GM21423 (cell line): ENCODE data around the gene RASGEF1C.

Experiments used
- ATAC-seq: cut with Tn5 transposase; IDR thresholded peaks from one replicate; pipeline ENCODE4 v1.9.1; 2021; ENCODE audit warnings: mild to moderate bottlenecking, moderate library complexity; ENCODE audit not compliant: unreplicated experiment

RASGEF1C gene

DNA sequence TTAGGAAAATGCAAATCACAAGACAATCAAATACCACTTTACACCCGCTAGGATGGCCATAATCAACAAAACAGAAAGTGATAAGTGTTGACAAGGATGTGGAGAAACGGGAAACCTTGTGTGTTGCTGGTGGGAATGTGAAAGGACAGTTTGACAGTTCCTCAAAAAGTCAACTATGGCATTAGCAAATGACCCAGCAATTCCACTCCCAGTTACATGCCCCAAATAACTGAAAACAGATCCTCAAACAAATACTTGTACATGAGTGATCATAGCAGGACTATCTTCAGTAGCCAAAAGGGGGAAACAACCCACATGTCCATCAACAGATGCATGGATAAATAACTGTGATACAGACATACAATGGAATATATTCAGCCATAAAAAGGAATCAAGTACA, 21.2 kb downstream of the RASGEF1C start:
- no peak for ATAC-seq

DNA sequence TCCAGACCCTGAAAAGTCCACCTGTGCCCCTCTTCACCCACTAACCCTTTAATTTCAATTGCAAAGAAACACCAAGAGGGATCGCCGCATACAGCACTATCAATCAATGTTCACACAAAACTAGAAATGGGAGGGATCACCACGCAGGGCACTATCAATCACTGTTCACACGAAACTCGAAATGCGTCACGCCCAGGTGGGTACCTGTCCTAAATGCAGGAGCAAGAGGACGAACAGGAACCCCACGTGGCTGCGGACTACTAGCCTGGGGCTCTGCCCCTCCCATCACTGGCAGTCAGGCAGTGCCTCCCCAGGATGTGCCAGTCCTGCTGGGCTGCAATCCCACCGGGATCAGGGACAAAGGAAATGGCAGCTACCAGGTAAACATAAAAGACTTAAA, 28.2 kb downstream of the RASGEF1C start:
- ATAC-seq: no peak

DNA sequence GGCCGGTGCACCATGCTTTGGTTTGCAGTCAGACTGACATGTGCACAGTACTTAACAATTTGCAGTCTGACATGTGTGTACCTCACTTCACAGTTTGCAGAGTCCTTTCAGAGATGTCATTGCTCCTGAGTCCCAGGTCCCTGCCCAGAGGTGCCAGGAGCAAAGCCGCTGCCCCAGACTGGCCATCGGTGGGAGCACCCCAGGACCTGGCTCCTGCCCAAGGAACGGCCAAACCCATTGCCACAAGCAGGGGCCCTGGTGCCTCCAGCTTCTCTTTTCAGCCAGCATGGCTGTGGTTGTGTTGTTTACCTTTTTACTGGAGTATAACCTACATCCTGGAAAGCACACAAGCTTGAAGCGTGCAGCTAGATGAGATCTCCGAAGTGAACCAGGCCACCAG, 28.6 kb downstream of the RASGEF1C start:
- no peak for ATAC-seq

DNA sequence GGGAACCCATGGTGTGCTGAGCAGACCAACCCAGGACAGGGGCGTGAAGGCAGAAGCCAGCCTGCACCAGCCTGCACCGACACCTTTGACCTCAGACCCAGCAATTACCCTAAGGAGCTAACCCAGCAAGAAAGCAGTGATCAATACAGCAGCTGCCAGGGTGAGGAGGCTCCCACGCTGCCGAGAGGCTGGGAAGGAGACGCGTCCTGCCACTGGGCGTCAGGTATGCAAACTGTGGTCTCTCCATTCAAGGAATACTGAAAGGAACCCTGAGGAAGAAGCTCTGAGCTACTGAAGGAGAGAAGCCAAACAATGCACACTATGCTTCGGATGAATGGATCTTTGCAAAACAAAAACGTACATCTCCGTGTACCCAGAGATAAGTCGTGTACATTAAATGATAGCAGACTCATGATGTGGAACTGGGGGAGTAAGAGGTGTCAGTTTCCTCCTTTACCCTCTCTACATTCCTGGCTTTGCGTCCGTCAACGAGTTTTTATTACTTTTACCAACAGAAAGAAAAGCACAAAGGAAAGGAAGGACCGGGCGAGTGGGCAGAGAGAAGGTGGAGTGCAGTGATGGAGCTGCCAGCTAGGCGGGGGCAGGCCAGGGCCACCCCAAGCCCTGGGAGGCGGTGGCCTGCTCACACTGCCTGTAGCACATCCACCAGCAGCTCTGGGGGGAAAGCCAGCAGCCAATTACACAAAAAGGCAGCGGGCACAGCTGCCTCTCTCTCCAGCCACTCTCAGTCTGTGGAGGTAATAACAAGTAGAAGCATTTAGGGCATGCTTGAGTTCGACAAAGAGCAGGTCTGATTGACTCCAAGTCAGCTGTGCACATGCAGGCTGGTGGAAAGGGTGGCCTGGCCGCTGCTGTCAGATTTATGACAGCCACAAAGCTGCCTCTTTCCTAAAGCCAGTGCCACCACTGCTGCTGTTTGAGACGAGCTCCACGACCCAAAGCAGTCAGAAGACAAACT, 29.3 kb downstream of the RASGEF1C start:
- ATAC-seq: no peak

DNA sequence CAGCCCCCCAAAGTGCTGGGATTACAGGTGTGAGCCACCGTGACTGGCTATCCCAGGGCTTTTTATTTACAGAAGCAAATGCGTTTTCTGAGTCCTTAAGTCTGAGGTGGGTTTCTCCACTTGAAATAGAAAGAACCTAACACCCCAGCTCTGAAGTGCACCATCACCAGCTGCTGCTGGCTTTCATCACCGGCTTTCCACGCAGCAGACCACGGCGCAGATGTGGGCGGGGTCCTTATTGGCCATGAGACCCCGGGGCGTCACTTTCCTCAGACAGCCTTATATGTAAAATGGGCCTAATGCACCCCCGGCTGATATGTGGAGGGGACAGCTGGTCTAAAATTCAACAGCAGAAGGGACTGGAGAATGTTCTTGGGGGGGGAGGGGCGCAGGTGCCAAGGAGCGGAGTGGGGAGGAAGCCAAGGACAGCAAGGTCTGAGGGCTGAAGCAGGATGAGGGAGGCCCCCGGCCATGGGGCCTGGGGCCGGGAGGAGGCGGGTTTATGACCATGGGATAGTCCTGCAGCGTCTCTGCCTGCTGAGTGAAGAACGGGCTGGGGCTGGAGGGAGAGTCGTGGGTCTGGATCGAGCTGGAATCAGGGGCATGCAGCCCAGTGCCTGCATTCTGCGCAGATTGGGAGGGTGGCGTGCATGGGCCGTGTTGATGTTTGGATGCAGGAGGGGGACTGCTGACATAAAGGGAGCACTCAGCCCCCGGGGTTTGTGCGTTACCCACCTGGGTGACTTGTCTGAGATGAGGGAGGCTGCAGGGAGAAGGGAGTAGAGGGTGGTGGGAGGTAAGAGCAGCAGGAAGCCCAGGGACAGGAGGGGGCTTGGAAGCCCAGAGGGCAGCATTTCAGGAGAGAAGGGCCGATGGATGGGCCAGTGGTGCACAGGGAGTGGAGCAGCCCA, 30.2 kb downstream of the RASGEF1C start:
- ATAC-seq: no peak

DNA sequence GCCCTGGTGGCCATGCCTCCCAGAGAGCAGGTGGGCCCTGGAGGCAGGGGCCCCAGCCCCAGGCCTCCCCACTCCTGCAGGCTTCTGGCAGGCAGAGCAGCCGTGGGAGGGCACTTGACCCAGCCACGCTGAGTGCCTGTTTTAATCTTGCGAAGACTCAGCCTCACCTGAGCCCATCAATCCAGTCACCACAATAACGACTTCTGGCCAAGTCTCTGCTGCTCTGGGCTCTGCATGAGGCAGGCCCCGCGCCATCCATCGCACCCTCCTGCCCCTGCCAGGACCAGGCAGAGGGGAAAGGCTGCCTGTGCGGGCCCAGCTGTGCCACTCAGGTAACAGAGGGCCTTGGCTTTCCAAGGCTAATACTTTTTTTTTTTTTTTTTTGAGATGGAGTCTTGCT, 32.8 kb downstream of the RASGEF1C start:
- no peak for ATAC-seq

DNA sequence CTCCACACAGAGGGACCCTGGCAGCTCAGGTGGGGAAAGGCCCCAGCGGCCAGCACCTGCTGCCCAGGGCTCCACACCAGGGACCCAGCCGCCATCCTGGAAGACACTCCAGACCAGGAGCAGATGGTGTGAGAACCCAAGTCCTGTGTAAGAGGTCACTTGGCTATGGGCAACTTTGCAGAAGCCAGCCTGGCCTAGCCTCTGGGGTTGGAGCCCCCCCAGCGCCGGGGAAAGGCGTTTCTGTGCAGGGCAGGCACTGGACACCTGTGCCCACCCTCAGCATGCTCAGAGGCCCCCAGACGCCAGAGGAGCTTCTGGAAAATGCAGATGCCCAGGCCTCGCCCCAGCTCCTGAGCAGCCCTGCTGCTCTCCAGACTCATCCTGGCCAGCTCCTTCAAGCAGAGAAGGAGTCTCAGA, 34.0 kb downstream of the RASGEF1C start:
- ATAC-seq: no peak

DNA sequence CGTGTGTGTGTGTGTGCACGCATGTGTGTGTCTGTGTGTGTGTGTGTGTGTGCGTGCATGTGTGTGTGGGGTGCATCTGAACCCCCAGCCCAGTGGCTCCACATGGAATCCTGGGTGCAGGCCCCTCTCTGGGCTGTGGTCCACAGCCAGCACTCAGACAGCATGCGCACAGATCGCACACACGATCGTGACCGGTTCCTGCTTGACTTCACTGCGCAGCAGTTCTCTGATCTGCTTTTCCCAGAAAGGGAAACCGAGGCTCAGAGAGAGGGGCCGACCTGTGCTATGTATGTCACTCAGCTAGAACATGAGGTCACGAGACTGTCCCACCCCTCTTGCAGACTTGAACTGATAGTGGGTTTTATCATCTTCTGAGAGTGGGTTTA, 34.4 kb downstream of the RASGEF1C start:
- ATAC-seq: no peak

DNA sequence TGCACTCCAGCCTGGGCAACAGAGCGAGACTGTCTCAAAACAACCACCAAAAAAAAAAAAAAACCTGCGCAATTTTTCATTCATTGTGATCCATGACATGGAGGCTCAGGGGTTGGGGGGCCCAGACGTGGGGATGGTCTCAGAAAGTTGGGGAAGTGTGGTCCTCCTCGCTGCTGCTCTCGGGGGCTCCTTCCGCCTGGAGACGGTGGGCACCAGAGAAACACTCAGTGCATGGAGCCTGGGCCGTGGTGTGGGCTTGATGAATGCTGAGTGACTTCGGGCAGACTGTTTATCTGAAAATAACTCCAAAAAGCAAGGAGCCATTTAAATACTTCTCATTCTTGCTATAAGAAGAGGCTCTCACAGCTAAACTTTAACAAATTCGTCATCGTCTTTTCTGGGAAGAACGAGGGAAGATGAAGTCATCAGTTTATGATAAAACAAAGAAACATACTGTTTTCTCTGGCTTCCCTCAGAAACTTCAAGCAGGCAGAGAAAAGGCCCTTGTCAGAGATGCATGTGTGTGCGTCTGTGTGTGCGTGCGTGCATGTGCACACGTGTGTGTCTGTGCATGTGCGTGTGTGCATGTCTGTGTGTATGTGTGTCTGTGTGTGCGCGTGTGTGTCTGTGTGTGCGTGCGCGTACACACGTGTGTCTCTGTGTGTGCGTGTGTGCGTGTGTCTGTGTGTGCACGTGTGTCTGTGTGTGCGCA, 35.0 kb downstream of the RASGEF1C start:
- no peak for ATAC-seq

DNA sequence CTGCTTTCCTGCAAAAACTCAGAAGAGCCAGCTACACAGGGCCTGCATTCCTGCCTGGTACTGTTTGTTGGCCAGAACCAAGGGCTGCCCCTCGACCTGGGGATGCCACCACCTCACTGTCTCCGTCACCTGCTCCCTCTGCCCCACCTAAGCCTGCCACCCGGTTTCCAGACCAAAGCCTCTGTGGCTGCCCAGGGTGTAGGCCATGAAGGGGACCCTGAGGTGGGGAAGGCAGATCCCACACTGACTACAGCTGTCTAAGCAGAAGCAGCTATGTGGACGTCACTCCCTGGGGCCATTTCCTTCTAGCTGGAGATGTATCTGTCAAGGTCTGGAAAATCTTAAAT, 35.8 kb downstream of the RASGEF1C start:
- no peak for ATAC-seq

DNA sequence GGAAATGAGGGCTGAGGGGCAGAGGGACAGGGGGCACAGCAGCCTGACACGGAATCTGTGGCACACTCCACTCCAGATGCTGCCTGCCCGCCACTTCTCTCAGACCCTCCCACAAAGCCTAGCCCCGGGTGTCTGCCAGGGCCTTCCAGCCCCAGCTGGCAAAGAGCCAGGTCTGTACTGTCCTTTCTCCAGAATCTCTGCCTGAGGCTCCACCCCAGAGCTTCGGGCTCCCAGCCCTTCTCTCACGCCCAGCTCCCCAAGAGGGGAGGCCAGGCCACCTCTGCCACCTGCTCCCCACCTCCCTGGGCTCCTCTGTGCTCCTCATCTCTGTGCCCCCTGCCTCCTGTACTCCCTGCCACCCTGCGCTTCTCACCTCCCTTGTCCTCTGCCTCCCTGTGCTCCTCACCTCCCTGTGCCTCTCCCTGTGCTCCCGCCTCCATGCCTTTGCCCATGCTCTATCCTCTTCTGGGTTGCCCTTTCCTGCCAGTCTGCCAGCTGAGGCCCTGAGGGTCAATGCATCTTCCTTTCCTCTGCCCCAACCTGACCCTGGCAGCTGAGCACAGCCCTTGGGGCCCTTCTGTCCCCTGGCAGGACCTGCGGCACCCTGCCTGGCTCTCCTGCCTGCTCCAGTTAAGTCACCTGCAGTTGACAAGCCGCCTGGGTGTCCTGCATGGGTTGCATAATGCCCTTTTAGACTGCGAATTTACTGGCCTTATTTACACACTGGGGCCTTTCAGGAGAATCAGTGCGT, 36.4 kb downstream of the RASGEF1C start:
- ATAC-seq: no peak

DNA sequence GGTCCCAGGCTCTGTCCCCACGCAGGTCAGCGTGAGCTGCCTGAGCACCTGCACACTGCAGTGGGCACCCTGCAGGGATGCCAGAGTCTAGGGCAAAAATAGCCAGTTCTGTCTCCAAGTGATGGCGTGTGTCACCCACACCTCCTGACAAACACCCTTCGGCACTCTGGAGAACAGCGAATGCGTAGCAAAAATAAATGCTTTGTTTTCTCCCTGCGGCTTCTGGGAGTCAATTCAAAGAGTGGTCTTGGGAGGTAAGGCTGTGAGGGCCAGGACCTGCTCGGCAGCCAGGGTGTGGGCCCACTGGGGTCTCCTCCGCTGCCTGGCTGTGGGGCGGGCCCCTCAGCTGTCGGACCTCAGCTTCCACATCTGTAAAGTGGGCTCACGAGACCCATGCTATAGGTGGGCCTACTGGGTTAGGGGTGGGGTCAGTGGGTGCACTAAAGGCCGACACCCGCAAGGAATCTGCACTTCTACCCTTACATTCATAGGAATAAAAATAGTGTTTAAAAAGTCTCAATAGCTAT, 37.4 kb downstream of the RASGEF1C start:
- no peak for ATAC-seq

DNA sequence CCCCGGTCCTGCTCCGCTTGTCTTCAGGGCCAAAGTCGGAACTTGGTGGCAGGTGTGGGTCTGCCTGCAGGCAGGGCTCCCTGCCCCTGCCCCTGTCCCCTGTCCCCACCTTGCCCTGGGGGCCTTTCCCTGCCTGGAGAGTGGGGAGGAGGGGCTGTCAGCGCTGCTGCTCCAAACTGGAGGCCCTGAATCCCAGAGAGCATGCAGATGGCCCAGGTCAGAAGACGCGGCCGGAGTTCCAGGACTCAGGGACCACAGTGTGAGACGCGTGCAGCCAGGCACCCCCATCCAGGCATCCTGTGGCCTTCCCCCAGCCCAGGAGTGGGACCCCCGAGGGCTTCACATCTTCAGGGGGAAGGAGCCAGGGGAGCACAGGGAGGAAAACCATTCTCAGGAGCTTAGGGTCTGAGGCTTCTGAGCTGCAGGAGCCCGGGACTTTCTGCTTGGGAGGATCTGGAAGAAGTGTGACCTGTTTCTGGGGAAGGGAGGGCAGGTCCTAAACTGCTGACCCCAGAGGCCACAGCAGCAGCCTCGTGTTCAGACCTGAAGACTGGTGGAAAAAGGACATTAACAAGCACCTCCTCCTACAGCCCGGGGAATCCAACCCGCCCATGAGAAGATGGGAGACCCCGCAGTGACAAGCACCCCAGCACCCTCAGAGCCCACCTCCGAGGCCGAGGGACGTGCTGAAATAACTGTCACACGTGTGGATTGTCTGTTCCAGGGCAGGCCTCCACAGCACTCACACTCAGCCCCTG, 38.0 kb downstream of the RASGEF1C start:
- no peak for ATAC-seq

DNA sequence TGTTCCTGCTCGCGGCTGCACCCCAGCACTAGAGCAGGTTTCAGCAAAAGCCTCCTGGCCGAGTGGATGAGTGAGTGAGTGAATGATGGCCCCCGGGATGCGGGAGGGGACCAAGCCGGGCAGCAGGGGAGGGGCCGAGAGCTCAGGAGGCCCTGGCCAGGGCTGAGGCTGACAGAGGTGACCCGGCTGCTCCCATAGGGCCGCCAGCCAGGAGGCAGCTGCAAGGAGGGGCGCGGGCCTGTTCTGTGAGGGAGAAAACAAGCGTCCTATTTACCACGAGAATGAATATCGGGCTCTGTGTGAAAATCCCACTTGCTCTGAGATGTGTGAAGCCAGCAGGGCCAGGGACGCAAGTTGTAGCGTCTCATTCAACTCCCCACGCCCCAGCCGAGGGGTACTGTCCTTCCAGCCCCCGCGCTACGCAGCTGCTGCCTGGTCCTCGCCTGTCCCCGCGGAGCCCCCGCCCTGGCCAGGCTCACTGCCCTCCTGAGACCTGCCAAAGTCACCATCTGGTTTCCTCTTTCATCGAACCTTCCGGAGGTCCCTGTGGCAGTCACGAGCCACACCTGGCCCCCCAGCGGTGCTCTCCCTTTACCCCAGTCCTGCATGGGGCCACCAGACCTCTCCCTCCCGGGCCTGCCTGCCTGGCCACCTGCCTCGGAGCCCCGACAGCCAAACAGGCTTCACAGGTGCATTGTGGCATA, 38.8 kb downstream of the RASGEF1C start:
- ATAC-seq: no peak

DNA sequence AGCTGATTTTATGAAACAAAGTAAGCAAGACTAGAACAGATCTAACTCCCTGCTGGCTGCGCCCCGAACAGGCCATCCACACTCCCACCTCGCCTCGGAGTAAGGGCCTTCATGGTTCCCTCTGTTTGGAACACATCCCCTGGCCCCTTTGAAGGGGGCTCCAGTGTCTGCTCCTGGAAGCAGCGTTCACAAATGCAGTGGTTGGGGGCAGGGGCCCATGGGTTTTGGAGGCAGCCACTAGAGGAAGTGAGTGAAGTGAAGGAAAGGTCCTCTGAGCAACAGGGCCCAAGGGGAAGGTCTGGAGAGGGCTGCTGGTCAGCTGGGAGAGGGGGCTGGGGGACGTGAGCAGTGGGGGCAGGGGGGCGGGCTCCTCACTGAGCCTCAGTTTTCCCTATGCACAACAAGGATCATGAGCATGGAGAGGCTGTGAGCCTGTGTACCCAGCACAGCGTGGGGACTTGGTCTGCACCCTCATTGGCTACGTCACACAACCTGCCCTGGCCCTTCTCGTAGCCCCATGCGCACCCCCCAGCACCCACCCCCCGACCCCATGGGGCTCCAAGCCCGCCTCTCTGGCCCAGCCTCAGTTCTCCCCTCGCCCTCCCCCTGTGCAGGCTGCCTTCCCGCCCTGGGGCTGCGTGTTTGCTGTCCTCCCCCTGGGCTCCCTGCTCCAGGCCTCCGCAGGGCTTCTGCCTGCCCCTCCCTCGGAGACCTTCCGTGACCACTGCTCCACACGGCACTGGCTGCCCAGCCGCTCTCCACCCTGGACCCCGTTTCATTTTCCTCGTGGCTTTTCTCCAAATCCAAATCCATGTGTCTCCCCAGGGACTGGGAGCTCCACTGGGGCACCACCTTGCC, 39.5 kb downstream of the RASGEF1C start:
- no peak for ATAC-seq

DNA sequence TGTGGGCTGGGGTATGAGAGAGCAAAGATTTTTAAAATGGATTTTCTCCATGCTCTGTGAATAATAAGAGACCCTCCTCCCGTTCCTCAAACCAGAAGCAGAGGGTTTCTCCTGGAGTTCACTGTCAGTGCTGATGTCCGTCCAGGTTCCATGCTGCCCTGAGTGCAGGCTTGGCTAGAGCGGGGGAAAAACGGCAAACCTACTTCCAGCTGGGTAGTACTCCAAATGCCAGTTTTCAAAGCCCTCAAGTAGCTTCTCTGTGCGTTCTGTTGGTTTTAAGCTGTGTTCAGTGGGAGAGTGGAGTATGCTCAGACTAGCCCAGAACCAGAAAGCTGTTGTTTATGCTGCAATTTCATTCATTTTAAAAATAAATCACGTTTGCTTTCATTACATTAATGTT, 40.3 kb downstream of the RASGEF1C start:
- ATAC-seq: no peak

DNA sequence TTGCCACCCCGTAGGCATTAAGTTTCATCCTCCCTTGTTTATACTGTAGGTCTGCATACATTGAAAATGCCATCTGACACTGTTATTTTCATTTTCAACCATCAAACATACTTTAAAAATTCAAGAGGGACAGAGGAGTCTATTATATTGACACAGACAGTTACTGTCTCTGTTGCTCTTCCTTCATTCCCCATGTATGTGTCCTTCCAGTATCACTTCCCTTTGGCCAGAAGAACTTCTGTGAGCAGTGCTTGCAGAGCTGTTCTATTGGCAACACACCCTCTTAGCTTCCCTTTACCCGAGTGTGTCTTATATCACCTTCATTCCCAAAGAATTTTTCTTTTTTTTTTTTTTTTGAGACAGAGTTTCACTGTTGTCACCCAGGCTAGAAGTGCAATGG, 42.8 kb downstream of the RASGEF1C start:
- ATAC-seq: no peak

DNA sequence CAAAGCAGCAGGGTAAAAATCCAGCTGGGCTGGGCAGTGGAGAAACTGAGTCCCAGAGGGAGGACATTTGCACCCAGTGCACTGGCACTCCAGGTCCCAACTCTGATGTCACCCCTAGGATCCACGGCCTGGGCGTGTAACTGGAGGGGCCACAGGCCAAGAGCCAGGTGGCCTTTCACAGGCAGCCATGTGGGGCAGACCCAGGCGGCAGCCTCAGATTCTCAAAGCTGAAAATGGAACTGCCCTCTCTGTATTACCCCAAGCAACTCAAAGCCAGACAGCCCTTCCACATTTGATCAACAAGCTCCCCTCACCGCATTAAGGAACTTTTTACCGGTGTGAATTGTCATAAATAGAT, 46.7 kb downstream of the RASGEF1C start:
- no peak for ATAC-seq
